ENCODE measurements around the gene MIPOL1.
"Not testable (repeated sequence)": the region's sequence is repeated elsewhere in the genome, so short reads cannot be mapped to it uniquely, and the experiment has no call there.

MIPOL1 gene

DNA sequence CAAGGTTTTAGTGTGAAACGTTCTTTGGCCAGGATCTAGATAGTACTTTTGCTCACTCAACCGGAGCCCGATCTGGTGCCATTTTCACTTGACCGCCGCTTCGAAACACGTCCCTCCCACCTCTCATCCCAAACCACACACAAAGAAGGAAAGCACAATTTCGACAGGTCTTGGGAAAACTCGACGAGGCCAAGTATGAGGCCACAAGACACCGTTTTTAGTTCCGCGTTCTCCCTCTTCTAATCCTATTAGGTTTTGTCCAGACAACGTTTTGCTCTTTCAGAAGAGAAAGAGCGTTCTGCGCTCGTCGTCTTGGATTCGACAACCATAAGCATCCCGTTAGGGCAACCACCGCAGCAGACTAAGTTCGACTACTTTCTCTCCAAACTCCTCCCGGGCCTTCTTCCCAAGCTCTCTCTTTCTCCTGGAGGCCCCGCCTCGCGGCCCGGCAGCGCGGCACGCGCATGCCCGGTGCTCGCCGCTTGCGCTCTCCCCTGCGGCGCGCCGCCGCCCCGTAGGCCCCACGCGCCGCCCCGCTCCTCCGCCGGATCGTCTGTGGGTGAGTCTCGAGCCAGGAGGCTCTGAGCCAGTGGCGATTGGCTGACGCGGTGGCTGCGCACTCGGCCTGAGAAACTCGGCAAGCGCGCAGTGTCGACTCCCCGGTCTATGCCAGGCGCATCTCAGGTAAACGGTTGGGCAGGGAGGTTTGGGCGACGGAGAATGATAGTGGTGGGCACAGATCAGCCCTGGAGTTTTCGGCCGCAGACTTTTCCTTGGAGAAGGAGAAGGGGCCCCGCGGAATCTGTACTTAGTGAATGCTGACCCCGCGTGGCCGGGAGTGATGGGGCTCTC lies at the start of gene MIPOL1:
TSS of gene MIPOL1 (plus strand) at position 517 of the 852 bp plus-strand sequence. CDS start 49,952 bp downstream, outside the sequence.
- peak; percentile 76 for DNase-seq (ENCODE audit: extremely low read depth, low read depth)
- TF ChIP-seq, protein P1, sequence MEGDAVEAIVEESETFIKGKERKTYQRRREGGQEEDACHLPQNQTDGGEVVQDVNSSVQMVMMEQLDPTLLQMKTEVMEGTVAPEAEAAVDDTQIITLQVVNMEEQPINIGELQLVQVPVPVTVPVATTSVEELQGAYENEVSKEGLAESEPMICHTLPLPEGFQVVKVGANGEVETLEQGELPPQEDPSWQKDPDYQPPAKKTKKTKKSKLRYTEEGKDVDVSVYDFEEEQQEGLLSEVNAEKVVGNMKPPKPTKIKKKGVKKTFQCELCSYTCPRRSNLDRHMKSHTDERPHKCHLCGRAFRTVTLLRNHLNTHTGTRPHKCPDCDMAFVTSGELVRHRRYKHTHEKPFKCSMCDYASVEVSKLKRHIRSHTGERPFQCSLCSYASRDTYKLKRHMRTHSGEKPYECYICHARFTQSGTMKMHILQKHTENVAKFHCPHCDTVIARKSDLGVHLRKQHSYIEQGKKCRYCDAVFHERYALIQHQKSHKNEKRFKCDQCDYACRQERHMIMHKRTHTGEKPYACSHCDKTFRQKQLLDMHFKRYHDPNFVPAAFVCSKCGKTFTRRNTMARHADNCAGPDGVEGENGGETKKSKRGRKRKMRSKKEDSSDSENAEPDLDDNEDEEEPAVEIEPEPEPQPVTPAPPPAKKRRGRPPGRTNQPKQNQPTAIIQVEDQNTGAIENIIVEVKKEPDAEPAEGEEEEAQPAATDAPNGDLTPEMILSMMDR (IDR thresholded peaks at IDR 0.05; ENCODE audit: low read depth, low read length): peak; percentile 53

GRCh38 chr14:37150414-37150813 lies 47.3 kb upstream of the MIPOL1 start:
- TF ChIP-seq, protein P1 (IDR thresholded peaks at IDR 0.05; ENCODE audit: low read depth, low read length): peak; percentile 64
- DNase-seq (ENCODE audit: extremely low read depth, low read depth): peak; percentile 36

DNA sequence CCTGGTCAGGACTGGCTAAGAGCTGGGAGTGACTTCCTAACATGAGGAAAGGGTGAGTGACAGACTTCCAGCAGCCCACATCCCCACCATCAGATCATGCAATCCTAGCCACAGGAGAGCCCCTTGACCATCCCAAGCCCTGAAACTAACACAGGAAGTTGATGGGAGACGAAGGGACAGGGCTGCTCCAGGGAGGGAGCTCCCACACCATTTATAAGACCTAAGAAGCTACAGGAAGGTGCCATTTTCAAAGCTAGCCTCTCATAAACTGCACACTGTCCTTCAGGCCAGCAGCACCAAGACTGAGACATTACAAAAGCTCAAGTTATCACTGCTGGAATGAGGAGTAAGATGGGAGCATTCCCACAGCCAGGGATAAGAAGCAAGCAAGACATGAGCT lies 44.7 kb upstream of the MIPOL1 start:
- no peak for DNase-seq (ENCODE audit: extremely low read depth, low read depth)
- TF ChIP-seq, protein P1 (IDR thresholded peaks at IDR 0.05; ENCODE audit: low read depth, low read length): no peak

- DNase-seq (ENCODE audit: extremely low read depth, low read depth): no peak
- TF ChIP-seq, protein P1 (IDR thresholded peaks at IDR 0.05; ENCODE audit: low read depth, low read length): no peak
These were observed 44.3 kb upstream of the MIPOL1 start for GRCh38 chr14:37153483-37153882.

DNA sequence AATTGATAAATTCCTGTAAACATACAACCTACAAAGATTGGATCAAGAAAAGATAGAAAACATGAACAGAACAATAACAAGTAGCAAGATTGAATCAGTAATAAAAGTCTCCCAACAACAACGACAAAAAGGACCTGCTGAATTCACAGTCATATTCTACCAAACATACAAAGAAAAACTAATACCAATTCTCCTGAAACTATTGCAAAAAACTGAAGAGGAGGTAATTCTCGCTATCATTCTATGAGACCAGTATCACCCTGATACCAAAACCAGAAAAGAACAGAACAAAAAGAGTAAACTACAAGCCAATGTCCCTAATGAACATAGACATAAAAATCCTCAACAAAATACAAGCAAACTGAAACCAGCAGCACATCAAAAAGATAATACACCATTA lies 39.8 kb upstream of the MIPOL1 start:
- DNase-seq (ENCODE audit: extremely low read depth, low read depth): no peak
- TF ChIP-seq, protein P1 (IDR thresholded peaks at IDR 0.05; ENCODE audit: low read depth, low read length): no peak

DNA sequence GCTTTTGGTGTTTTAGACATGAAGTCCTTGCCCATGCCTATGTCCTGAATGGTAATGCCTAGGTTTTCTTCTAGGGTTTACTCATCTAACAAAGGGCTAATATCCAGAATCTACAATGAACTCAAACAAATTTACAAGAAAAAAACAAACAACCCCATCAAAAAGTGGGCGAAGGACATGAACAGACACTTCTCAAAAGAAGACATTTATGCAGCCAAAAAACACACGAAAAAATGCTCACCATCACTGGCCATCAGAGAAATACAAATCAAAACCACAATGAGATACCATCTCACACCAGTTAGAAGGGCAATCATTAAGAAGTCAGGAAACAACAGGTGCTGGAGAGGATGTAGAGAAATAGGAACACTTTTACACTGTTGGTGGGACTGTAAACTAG lies 35.4 kb upstream of the MIPOL1 start:
- DNase-seq (ENCODE audit: extremely low read depth, low read depth): not testable (repeated sequence)

DNA sequence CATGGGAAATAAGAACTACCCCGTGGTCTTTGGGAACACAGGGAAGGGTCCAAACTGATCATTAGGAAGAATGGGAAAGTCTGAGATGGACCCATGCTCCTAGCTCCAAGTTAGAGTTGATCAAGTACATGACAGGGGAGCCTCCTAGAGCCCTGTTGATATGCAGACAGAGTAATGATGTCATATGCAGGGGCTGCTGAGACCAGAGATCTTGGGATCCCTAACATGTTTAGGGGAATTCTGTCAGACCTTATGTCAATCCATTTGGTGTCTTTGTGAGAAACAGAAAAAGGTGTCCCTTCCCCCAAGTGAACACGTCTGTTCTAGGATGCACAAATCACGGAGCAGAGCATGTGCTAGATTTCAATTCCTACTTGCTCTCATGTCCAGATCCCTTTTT lies 31.9 kb upstream of the MIPOL1 start:
- no peak for DNase-seq (ENCODE audit: extremely low read depth, low read depth)
- TF ChIP-seq, protein P1 (IDR thresholded peaks at IDR 0.05; ENCODE audit: low read depth, low read length): no peak
